GM18499 (cell line): ENCODE measurements around the gene IMPG2.

Experiments used
- ATAC-seq: cut with Tn5 transposase; IDR thresholded peaks from one replicate; pipeline ENCODE4 v1.9.1; 2021; ENCODE audit warnings: moderate number of reproducible peaks; ENCODE audit not compliant: insufficient read depth, unreplicated experiment

Gene IMPG2

DNA sequence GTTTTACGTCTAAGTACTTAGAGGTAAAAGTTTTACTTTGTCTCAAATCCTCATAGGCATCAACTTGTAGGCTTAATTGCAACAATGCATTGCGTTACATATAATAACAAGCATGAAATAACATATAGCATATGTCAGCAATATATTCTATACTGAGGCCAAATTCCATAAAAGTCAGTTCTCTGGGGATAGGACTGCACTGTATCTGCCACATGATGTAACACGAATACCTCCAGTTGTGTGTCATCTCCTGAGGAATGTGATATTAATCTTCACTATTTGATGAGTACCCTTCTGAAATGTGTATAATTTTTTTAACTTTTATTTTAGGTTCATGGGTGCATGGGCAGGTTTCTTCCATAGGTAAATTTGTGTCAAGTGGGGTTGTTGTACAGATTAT lies 126.4 kb downstream of the IMPG2 start:
- no peak for ATAC-seq

DNA sequence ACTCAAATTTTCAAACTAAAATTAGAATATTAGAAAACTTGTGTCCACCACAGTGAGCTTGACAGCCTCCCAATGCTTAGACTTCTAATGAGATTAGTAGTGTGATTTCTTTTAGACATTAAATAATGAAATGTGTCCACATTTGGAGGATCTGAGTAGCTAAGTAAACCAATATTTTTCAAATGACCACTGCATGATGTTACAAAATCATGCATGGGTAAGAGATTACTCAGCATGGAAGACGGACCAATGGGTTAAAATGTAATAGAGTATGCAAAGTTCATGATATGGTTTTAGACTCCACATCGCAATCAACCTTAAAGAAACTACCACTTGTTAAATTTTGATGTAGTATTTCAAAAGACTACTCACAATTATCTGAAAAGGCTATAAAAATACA lies 130.6 kb downstream of the IMPG2 start:
- no peak for ATAC-seq

DNA sequence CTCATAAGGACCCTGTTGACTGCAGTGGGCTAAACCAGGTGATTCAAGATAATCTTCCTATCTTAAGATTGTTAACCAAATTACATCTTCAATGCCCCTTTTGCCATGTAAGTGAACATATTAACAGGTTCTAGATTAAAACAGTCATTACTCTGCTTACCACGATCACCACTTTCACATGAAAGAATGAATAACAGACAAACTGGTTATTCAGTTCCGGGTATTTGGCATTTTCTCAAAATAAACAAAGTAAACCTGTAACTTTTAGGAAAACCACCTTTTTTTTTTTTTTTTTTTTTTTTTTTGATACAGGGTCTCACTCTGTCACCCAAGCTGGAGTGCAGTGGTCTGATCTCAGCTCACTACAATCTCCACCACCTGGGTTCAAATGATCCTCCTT lies 131.2 kb downstream of the IMPG2 start:
- no peak for ATAC-seq

DNA sequence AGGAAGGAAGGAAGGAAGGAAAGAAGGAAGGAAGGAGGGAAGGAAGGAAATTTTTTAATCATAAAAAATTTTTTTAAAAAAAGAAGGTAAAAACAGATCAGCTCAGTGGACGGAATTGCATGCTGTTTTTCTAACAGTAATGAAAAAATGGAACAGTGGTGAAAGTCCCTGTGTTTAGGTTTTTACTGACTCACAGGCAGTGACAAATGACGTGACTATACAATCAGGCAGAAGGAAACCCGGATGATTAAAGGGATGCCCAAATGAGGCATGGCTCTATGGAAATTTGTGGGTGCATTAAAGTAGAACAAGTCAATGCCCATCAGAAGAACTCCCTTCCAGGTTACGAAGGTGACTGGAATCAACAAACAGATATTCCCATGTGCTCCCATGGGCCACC lies 135.0 kb downstream of the IMPG2 start:
- no peak for ATAC-seq

DNA sequence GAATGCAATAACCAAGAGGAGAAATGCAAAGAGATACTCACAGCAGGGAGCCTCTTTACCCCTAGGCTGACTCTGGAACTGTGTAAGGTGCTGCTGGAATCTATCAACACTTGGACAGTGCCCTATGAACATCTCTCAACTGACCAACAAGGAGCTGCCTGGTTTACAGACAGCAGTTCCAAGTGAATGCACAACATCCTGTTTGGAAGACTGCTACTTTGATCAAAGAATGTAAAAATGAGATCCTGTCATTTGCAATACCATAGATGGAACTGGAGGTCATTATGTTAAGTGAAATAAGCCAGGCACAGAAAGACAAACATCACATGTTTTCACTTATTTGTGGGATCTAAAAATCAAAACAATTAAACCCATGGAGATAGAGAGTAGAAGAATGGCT lies 136.3 kb downstream of the IMPG2 start:
- no peak for ATAC-seq

DNA sequence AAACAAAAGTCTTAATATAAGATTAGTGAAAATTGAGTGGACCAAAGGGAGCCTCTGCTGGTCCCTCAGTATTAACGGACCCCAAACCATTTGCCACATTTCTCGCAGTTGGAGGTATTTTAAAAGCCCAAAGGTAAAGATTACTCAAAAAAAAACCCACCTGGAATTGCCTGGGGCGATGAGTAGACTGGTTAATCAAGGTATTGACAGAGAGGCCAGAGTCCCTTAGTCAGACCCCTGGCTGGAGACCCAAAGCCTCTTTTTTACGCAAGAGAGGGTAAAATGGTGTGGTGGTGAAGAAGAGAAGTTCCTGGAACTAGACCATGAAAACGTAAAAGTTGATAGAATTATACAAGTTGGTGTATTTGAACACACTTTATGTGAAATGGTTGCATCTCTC lies 137.2 kb downstream of the IMPG2 start:
- ATAC-seq: no peak

DNA sequence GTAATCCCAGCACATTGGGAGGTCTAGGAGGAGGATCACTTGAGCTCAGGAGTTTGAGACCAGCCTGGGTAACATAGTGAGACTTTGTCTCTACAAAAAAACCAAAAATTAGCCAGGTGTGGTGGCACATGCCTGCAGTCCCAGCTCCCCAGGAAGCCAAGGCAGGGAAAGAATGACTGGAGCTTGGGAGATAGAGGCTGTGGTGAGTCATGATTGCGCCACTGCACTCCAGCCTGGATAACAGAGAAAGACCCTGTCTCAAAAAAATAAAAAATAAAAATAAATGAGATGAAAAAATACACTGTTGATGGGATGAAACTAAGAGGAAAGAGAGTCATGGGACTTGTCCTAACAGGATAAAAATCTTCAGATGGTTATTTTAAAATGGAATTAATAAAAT lies 137.6 kb downstream of the IMPG2 start:
- ATAC-seq: no peak

DNA sequence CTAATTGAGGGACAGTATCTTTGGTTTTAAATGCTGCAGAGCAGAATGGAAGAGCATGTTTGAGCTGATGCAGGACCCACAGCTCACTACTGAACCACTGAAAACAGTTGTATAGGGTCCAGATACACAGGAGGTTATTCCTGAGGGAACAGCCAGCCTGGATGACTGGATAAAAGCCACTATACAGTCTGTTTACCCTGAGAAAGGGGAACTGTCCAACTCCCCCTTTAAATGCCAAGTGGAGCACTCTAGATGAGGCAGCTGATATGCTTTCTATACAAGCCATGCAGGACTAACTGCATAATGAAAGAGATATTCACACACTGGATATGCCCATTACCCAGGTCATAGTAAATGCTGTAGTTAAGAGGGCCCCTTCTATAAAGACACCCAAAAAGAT lies 138.6 kb downstream of the IMPG2 start:
- ATAC-seq: no peak

DNA sequence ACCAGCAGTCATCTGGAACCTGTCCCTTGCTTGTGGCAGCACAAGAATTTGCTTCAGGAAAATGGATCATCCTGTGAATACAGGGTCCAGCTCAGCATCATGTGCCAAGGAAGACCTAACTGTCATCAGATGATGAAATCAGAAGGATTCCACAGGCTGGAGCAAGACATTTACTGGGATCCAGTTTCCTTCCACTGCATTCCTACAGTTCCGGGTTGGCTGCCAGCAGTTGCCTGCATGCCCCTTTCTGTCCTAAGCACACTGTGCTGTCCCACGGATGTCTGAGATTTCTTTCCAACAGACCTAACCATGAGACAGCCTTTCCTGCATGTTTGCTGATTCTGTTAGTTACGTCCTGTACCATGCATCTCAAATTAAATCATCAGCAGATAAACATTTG lies 140.7 kb downstream of the IMPG2 start:
- ATAC-seq: no peak

DNA sequence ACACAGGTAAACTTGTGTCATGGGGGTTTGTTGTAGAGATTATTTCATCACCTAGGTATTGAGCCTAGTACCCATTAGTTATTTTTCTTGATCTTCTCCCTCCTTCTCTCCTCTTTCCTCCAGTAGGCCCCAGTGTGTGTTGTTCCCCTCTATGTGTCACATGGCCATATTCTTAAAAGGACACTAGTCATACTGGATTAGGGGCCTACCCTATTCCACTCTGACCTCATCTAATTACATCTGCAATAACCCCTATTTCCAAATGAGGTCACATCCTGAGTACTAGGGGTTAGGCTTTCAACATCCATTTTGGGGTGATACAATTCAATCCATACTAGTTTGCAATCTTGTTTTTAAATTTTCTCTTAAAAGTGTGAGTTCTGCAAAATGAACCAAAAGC lies 142.8 kb downstream of the IMPG2 start:
- ATAC-seq: no peak
